AG10803 (cell line): ENCODE results near the gene OBP2B.

Experiments
- DNase-seq: peaks from one replicate; pipeline ENCODE4 v3.0.0; 2010; ENCODE audit warnings: low read depth
- H3K4me3 ChIP-seq: 2 replicates; pipeline ENCODE4 v1.5.1; 2011; ENCODE audit warnings: mild to moderate bottlenecking, low read length, control low read depth
- CTCF ChIP-seq: conservative IDR thresholded peaks from 2 replicates; pipeline ENCODE4 v1.5.1; 2011; ENCODE audit warnings: mild to moderate bottlenecking, low read length, control low read depth, inconsistent platforms

OBP2B gene

GRCh38 chr9:133189826-133190225, 19.2 kb downstream of the OBP2B start:
- no peak for DNase-seq
- TF ChIP-seq CTCF = no peak
- no peak overlapping the region for H3K4me3 ChIP-seq

GRCh38 chr9:133188843-133189180, 20.2 kb downstream of the OBP2B start:
- DNase-seq = no peak
- H3K4me3 ChIP-seq = no peak overlapping the region
- no peak for TF ChIP-seq CTCF

GRCh38 chr9:133188006-133188842, 20.8 kb downstream of the OBP2B start:
- DNase-seq = no peak
- no peak overlapping the region for H3K4me3 ChIP-seq
- TF ChIP-seq CTCF = no peak; the same call in 1 of the 2 replicates

GRCh38 chr9:133187561-133188005, 21.5 kb downstream of the OBP2B start:
- DNase-seq = no peak
- no peak for TF ChIP-seq CTCF
- no peak overlapping the region for H3K4me3 ChIP-seq

- no peak for DNase-seq
- no peak overlapping the region for H3K4me3 ChIP-seq
- no peak for TF ChIP-seq CTCF
Observed at GRCh38 chr9:133186736-133187135, 22.3 kb downstream of the OBP2B start.

- peak; percentile 77 for TF ChIP-seq CTCF
- H3K4me3 ChIP-seq = no peak overlapping the region
- DNase-seq = peak; percentile 81
Observed at GRCh38 chr9:133184971-133185370, 24.1 kb downstream of the OBP2B start.

- no peak for DNase-seq
- H3K4me3 ChIP-seq = no peak overlapping the region
- no peak for TF ChIP-seq CTCF
Observed at GRCh38 chr9:133182151-133182550, 26.9 kb downstream of the OBP2B start.
